Stimulated activated CD4-positive, alpha-beta T cell treated with anti-CD3 and anti-CD28 coated beads, Interleukin-1b, Interleukin-23, amount 100 ng/mL, for 48 hours (primary cell): ENCODE measurements around the gene ARHGAP23.
"Not testable (repeated sequence)": the region's sequence is repeated elsewhere in the genome, so short reads cannot be mapped to it uniquely, and the experiment has no call there.

Experiments used
- DNase-seq: peaks from one replicate; pipeline ENCODE4 v3.0.0-alpha.2; 2020

The ARHGAP23 gene

DNA sequence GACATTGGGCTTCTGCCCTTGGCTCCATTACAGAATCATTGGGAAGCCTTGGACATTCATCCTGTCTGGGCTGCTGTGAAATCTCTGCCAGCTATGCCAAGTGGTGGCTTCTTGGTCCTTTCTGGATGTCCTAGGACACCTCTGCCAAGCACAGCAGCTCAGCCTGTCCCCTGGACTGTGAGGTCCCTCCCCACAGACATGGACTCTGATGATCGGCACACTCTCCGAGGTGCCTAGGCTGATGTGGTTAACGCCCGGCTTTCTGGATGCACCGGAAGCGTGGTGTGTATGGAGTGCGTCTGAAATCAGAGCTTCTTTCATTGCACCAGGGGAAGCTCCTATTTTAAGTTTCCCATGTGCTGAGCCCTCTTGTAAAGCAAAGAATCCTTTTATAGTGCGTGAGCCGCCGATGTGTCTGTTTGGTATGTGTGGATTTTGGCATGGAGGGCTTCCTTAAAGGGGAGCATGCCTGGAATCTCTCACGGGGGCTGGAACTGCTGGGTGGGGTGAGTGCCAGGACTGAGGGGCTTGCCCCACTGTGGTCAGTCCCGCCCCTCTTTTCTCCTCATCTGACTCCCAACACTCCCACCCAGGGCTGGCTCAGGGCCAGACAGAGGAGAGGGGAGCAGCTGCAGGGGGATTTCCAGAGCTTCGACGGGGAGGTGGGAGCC lies 7.0 kb upstream of the ARHGAP23 start:
- no peak for DNase-seq

- no peak for DNase-seq
Observed at GRCh38 chr17:38421871-38422827, 6.1 kb upstream of the ARHGAP23 start.

DNA sequence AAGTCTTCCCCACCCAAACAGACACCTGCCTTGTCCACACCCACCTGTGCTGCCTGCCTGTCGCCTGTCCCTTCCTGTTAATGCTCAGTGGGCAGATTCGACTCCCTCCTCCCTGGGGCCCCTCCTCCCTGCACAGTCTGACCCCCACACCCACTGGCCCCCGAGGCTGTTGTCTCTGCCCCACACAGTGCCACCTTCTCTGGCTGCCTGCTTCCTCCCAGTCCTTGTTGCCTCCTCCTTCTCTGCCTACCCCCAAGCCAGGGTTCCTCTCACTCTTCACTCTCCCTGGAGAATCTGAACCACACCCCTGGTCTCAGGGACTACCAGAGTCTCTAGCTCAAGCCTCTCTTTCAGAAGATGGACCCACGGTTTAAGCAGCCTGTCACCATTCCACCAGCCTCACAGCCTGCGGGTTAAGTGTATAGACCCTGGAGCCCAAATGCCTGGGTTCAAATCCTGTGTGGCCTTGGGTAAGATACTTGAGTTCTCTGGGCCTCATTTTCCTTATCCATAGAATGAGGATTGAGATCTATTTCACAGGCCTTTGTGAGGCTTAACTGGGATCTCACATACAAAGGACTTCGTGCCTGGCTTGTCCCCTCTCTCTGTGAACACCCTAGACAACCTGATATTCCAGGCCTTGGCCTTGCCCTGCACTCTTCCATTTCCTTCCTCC lies 3.8 kb upstream of the ARHGAP23 start:
- no peak for DNase-seq

DNA sequence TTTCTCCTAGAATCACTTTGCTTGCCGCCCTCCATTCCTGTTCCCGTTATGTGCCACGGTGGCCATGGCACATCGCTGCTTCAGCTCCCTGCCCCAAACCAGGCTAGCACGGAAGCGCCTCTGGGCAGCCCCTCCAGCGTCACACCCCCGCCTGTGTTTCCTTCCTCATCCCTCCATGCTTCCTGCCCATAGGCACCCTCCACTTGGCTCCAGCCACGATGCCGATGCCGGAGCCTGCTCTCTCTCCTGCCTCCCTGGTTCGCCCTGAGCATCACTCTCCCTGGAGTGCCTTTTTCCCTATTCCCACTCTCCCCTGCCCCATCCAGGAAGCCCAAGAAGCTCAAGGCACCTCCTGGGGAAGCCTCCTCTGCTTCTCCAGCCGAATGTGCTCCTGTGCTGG lies 3.2 kb upstream of the ARHGAP23 start:
- no peak for DNase-seq

- no peak for DNase-seq
Observed at GRCh38 chr17:38425744-38426143, 2.5 kb upstream of the ARHGAP23 start.

DNA sequence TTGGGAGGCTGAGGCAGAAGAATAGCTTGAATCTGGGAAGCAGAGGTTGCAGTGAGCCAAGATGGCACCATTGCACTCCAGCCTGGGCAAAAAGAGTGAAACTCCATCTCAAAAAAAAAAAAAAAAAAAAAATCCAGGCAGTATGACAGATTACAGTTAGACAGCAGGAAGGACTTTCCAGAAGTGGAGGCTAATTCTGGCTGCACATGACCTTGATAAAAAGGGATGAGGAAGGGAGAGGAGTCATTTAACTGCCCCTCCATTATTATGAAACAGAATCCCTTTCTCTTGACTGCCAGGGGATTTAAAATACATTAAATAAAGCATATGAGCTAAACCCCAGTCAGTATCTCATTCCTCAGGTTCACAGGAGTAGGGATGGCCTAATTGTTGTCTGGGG lies 1.8 kb upstream of the ARHGAP23 start:
- DNase-seq, result no peak

DNA sequence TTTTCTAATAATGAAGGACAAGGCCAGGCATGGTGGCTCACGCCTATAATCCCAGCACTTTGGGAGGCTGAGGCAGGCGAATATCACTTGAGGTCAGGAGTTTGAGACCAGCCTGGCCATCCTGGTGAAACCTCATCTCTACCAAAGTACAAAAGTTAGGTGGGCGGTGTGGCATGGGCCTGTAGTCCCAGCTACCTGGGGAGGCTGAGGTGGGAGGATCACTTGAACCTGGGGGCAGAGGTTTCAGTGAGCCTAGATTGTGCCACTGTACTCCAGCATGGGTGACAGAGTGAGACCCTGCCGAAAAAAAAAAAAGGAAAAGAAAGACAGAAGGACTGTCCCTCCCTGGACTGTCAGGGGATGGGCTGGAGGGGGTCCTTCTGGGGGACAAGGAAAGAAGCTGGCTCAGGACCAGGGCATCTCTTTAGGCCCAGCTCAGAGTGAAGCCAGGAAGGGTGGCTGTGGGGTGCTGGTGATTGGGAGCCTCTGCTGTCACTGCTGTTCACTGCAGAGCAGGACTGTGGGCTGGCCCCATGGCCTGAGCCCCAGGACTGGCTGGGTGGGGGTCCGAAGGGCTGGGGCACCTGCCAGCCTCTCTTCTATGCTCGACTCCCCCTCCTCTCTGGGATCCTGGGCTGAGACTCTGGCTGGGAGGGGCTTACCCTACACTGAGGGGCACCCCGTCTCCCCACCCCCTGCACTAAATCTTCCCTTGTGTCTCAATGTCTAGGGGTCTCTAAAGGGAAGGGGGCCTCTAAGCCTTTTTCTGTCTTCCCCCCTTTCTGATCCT lies 909 bp upstream of the ARHGAP23 start:
- no peak for DNase-seq

DNA sequence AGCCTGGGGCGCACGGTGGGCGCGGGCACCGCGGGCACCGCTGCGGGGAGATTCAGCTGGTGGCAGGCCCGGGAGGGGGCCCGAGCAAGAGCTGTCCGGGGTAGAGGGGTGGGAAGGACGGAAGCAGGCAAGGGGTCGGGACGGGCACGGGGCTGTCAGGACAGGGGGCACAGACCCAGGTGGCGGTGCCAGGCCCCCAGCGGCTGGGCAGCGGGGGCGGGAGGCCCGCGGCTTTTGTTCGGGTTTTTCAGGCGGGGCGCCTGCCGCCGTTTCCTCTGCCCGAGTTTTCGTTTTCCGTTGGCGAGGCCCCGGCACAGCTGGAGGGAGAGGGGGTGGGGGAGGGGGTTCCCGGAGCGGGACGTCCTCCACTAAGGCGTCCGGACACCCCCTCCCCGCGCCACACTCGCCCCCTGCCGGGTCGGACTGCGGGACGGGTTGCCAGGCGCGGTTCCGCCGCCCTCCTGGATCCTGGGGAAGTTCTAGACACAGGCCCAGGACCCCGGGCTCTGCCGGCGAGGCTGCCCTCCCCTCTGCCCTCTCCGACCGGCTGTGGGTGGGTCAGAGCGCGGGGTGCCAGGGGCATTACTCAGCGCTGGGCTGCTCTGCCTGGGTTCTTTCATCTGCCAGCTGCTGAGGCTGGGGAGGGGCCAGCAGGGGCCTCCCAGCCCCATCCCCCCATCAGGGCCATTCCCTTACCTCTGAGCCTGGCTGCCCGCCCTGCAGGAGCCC lies 543 bp downstream of the ARHGAP23 start:
- no peak for DNase-seq

- DNase-seq, result no peak
Observed at GRCh38 chr17:38429476-38430100, 1.3 kb downstream of the ARHGAP23 start.

DNA sequence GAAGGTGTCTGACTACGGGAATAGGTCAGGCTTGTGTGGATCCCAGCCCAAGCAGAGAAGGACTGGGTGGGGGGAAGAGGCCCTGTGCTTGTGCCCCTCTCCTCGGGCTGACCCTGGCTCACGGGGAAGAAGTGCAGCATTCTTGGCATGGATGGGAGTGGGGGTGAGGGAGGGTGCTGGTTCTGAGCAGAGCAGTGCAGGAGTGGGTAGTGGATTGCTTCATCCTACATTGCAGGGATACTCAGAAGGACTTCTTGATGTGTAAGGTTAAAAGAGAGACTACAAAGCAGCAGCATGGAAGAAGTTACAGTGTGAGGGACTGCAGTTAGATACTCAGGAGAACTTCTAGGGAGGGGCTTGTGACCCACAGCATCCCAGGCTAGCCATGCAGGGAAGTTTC lies 2.1 kb downstream of the ARHGAP23 start:
- DNase-seq, result no peak

DNA sequence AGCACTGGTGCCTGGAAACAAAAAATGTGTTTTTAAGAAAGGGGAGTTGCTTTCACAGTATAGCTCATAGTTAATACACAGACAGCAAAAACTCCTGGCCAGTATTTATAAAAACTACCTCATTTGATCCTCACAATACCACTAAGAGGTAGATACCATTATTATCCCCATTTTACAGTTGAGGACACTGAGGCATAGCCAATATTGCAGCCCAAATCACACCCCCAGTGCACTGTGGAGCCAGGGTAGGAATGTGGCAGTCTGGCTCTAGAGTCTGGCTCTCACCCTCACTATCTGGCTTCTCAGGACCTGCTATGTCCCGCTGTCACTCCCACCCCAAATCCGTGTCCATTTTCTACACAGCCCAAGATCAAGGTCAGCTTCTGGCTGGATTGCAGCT lies 2.6 kb downstream of the ARHGAP23 start:
- no peak for DNase-seq

DNA sequence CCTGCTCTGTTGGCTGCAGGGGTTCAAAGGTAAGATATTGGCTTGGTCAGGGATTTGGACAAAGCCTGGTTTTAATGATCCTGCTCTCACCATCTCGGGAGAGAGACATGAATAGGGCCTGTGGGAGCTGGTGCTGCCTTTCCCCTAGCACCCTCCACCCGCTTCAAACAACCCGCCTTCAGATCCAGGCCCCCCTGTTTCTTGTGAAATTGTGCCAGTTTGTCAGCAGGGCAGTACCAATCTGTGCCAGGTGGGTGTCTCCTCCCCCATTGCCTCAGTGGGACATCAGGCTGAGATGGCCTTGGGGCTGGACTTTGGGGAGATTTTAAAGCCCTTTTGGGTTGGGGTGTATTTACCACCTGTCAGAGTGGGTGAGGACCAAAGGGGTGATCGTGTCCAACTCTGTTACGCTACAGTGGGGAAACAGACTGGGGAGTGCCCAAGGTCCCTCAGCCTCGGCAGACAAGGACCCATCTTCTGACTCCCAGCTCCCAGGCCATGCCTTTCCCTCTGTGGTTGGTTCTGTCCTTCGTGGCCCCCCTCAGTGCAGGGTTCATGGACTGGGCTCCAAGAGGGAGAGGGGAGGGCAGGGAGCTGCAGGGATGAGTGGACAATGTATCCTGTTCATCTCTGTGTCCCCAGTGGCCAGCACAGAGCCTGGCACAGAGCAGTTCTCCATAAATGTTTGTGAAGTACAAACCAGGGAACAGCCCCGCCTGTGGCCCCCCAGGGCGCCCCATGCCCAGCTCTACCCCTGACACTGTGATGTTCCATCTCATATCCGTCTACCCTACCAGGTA lies 3.3 kb downstream of the ARHGAP23 start:
- no peak for DNase-seq

DNA sequence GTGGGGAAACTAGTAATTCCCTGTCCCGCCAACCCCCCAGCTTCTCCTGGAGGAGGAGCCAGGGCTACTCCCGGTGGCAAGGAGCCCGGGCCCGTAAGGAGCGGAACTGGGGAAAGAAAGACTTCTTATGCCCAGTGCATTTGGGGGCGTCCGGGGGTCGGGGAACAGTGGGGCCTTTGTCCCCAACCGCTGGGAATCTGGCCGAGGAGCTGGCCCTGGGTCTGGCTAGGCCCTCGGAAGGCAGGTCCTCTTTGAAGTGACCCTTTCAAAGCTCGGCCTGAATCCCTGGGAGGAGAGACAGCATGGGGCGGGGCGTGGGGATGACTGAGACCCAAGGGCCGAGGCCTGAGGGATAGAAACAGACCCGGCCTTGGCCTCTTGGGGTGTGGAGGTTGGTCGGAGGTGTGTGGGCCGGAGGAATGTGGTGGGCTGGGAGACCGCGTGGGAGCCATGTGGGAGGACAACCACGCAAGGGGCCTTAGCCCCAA lies 6.0 kb downstream of the ARHGAP23 start:
- no peak for DNase-seq

- no peak for DNase-seq
Observed at GRCh38 chr17:38435795-38436194, 7.5 kb downstream of the ARHGAP23 start.

- no peak for DNase-seq
Observed at GRCh38 chr17:38436386-38436785, 8.1 kb downstream of the ARHGAP23 start.

DNA sequence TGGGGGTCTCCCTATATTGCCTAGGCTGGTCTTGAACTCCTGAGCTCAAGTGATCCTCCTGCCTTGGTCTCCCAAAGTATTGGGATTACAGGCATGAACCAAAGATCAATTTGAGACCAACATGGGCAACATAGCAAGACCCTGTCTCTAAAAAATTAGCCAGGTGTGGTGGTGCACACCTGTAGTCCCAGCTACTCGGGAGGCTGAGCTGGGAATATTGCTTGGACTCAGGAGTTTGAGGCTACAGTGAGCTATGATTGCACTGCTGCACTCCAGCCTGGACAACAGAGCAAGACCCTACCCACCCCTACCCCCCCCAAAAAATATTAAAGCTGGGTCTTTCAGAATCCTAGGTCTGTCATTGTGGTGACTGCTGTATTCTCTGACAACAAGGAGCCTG lies 9.0 kb downstream of the ARHGAP23 start:
- not testable (repeated sequence) for DNase-seq

DNA sequence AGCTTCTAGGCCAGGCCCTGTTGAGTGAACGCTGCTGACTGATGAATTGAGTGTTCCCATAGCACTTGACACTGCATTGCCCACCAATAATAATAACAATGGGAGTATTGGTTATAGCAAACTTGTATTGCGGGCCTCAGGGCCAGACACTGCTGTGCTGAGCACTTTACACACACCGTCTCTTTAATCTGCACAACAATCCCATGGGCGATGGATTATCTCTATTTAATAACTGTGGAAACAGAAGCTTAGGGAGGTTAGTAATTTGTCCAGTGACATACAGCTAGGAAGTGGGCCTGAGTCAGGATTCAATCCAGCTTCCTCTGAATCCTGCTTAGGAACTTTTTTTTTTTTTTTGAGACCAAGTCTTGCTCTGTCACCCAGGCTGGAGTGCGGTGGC lies 11.2 kb downstream of the ARHGAP23 start:
- no peak for DNase-seq

GRCh38 chr17:38440614-38441397 lies 12.5 kb downstream of the ARHGAP23 start:
- no peak for DNase-seq

DNA sequence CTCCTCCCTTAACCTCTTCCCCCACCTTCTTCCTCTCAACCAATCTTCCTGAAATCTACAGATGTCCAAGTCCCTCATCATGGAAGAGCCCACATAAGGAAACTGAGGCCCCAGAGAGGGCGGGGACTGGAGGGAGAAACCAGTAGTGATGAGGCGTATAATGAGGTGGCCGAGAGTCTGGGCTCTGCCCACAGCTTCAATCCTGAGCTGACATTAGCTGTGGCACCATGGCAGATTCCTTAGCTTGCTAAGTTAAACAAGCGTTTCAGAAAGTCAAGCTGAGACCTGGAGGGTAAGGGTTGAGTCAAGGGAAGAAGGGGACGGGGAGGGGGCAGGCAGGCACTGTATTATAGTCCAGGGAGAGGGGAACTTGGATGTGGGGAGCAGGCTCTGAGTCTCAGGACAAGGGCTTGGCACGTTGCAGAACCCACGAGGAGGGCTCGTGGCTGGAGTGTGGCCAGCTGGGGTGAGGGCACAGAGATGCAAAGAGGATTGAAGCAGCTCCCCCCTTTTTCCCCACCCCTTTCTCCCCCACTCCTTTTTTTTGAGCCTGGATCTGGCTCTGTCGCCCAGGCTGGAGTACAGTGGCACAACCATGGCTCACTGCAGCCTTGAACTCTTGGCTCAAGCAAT lies 13.3 kb downstream of the ARHGAP23 start:
- no peak for DNase-seq
